ENCODE measurements around the gene ORMDL2.
"Not testable (repeated sequence)": the region's sequence is repeated elsewhere in the genome, so short reads cannot be mapped to it uniquely, and the experiment has no call there.

ORMDL2 gene

GRCh38 chr12:55816881-55817344 lies 928 bp upstream of the ORMDL2 start:
- peaks cover 34% of the 10 kb centered on the region for H3K4me1 Mint-ChIP-seq (ENCODE audit: low read depth)

GRCh38 chr12:55818140-55818728 lies 393 bp downstream of the ORMDL2 start:
- no peak overlapping the region for H3K27ac Mint-ChIP-seq
- H3K9me3 Mint-ChIP-seq: no peaks in the 10 kb centered on the region
- peaks cover 31% of the 10 kb centered on the region for H3K4me1 Mint-ChIP-seq (ENCODE audit: low read depth)
- H3K36me3 Mint-ChIP-seq (ENCODE audit: low read depth): peaks cover 34% of the 10 kb centered on the region
- no peaks in the 10 kb centered on the region for H3K27me3 Mint-ChIP-seq (ENCODE audit: low read depth)
- H3K4me3 Mint-ChIP-seq: no peak overlapping the region

More at GRCh38 chr12:55816881-55817344, 928 bp upstream of the ORMDL2 start:
- Mint-ChIP-seq H3K9me3 (no peaks in the 10 kb centered on the region), H3K36me3 (ENCODE audit: low read depth) (peaks cover 25% of the 10 kb centered on the region), H3K27ac (no peak overlapping the region), H3K27me3 (ENCODE audit: low read depth) (no peaks in the 10 kb centered on the region), H3K4me3 (no peak overlapping the region)

- no peaks in the 10 kb centered on the region for H3K27me3 Mint-ChIP-seq (ENCODE audit: low read depth)
- peak overlapping the region; percentile 51 for H3K4me3 Mint-ChIP-seq
- H3K9me3 Mint-ChIP-seq: no peaks in the 10 kb centered on the region
- peak overlapping the region; percentile 39 for H3K27ac Mint-ChIP-seq
- H3K4me1 Mint-ChIP-seq (ENCODE audit: low read depth): peaks cover 30% of the 10 kb centered on the region
- H3K36me3 Mint-ChIP-seq (ENCODE audit: low read depth): peaks cover 35% of the 10 kb centered on the region
These were observed 1.0 kb downstream of the ORMDL2 start for GRCh38 chr12:55818886-55819285.

GRCh38 chr12:55820679-55821078 lies 2.8 kb downstream of the ORMDL2 start:
- no peak overlapping the region for H3K27ac Mint-ChIP-seq
- no peak overlapping the region for H3K4me3 Mint-ChIP-seq
- no peaks in the 10 kb centered on the region for H3K9me3 Mint-ChIP-seq
- peaks cover 36% of the 10 kb centered on the region for H3K36me3 Mint-ChIP-seq (ENCODE audit: low read depth)
- H3K4me1 Mint-ChIP-seq (ENCODE audit: low read depth): peaks cover 34% of the 10 kb centered on the region
- H3K27me3 Mint-ChIP-seq (ENCODE audit: low read depth): no peaks in the 10 kb centered on the region

- H3K4me1 Mint-ChIP-seq (ENCODE audit: low read depth): peaks cover 36% of the 10 kb centered on the region
- H3K9me3 Mint-ChIP-seq: no peaks in the 10 kb centered on the region
- H3K27ac Mint-ChIP-seq: peak overlapping the region; percentile 52
- peaks cover 41% of the 10 kb centered on the region for H3K36me3 Mint-ChIP-seq (ENCODE audit: low read depth)
- H3K27me3 Mint-ChIP-seq (ENCODE audit: low read depth): no peaks in the 10 kb centered on the region
- H3K4me3 Mint-ChIP-seq: no peak overlapping the region
These were observed 4.4 kb downstream of the ORMDL2 start for GRCh38 chr12:55822228-55822627.

GRCh38 chr12:55823419-55823818 lies 5.6 kb downstream of the ORMDL2 start:
- H3K9me3 Mint-ChIP-seq: no peaks in the 10 kb centered on the region
- H3K4me3 Mint-ChIP-seq: no peak overlapping the region
- H3K4me1 Mint-ChIP-seq (ENCODE audit: low read depth): peaks cover 47% of the 10 kb centered on the region
- H3K36me3 Mint-ChIP-seq (ENCODE audit: low read depth): peaks cover 50% of the 10 kb centered on the region
- no peaks in the 10 kb centered on the region for H3K27me3 Mint-ChIP-seq (ENCODE audit: low read depth)
- H3K27ac Mint-ChIP-seq: peak overlapping the region; percentile 32

GRCh38 chr12:55824726-55825125 lies 6.9 kb downstream of the ORMDL2 start:
- Mint-ChIP-seq H3K4me1 (ENCODE audit: low read depth) (peaks cover 39% of the 10 kb centered on the region), H3K27me3 (ENCODE audit: low read depth) (no peaks in the 10 kb centered on the region), H3K9me3 (no peaks in the 10 kb centered on the region), H3K36me3 (ENCODE audit: low read depth) (peaks cover 50% of the 10 kb centered on the region), H3K4me3 (peak overlapping the region; percentile 1), H3K27ac (peak overlapping the region; percentile 77)

GRCh38 chr12:55827806-55828205 lies 10.0 kb downstream of the ORMDL2 start:
- Mint-ChIP-seq H3K27me3 (ENCODE audit: low read depth) (no peaks in the 10 kb centered on the region), H3K4me1 (ENCODE audit: low read depth) (peaks cover 45% of the 10 kb centered on the region), H3K27ac (peak overlapping the region; percentile 65), H3K36me3 (ENCODE audit: low read depth) (peaks cover 29% of the 10 kb centered on the region), H3K4me3 (peak overlapping the region; percentile 99), H3K9me3 (no peaks in the 10 kb centered on the region)

GRCh38 chr12:55828357-55828756 lies 10.5 kb downstream of the ORMDL2 start:
- Mint-ChIP-seq H3K27me3 (ENCODE audit: low read depth) (no peaks in the 10 kb centered on the region), H3K27ac (peak overlapping the region; percentile 65), H3K4me1 (ENCODE audit: low read depth) (peaks cover 41% of the 10 kb centered on the region), H3K9me3 (no peaks in the 10 kb centered on the region), H3K4me3 (peak overlapping the region; percentile 99), H3K36me3 (ENCODE audit: low read depth) (peaks cover 23% of the 10 kb centered on the region)

GRCh38 chr12:55829967-55830600 lies 12.2 kb downstream of the ORMDL2 start:
- H3K9me3 Mint-ChIP-seq: no peaks in the 10 kb centered on the region
- peak overlapping the region; percentile 99 for H3K4me3 Mint-ChIP-seq
- H3K27me3 Mint-ChIP-seq (ENCODE audit: low read depth): no peaks in the 10 kb centered on the region
- H3K4me1 Mint-ChIP-seq (ENCODE audit: low read depth): peaks cover 37% of the 10 kb centered on the region
- H3K36me3 Mint-ChIP-seq (ENCODE audit: low read depth): peaks cover 21% of the 10 kb centered on the region
- H3K27ac Mint-ChIP-seq: peak overlapping the region; percentile 97

GRCh38 chr12:55830601-55831446 lies 13.0 kb downstream of the ORMDL2 start:
- peak overlapping the region; percentile 97 for H3K27ac Mint-ChIP-seq
- peaks cover 32% of the 10 kb centered on the region for H3K4me1 Mint-ChIP-seq (ENCODE audit: low read depth)
- H3K4me3 Mint-ChIP-seq: peak overlapping the region; percentile 99
- no peaks in the 10 kb centered on the region for H3K9me3 Mint-ChIP-seq
- no peaks in the 10 kb centered on the region for H3K27me3 Mint-ChIP-seq (ENCODE audit: low read depth)
- peaks cover 19% of the 10 kb centered on the region for H3K36me3 Mint-ChIP-seq (ENCODE audit: low read depth)

GRCh38 chr12:55831447-55831815 lies 13.6 kb downstream of the ORMDL2 start:
- Mint-ChIP-seq H3K4me1 (ENCODE audit: low read depth) (peaks cover 28% of the 10 kb centered on the region), H3K27ac (peak overlapping the region; percentile 58), H3K4me3 (peak overlapping the region; percentile 99), H3K36me3 (ENCODE audit: low read depth) (peaks cover 17% of the 10 kb centered on the region), H3K27me3 (ENCODE audit: low read depth) (no peaks in the 10 kb centered on the region), H3K9me3 (no peaks in the 10 kb centered on the region)

- peaks cover 7% of the 10 kb centered on the region for H3K36me3 Mint-ChIP-seq (ENCODE audit: low read depth)
- no peaks in the 10 kb centered on the region for H3K9me3 Mint-ChIP-seq
- H3K27ac Mint-ChIP-seq: peak overlapping the region; percentile 71
- H3K27me3 Mint-ChIP-seq (ENCODE audit: low read depth): no peaks in the 10 kb centered on the region
- peak overlapping the region; percentile 25 for H3K4me3 Mint-ChIP-seq
- peaks cover 18% of the 10 kb centered on the region for H3K4me1 Mint-ChIP-seq (ENCODE audit: low read depth)
These were observed 15.2 kb downstream of the ORMDL2 start for GRCh38 chr12:55833056-55833455.

- not testable (repeated sequence) for H3K27ac Mint-ChIP-seq; H3K27me3 Mint-ChIP-seq (ENCODE audit: low read depth); H3K4me3 Mint-ChIP-seq; H3K36me3 Mint-ChIP-seq (ENCODE audit: low read depth); H3K9me3 Mint-ChIP-seq
- H3K4me1 Mint-ChIP-seq (ENCODE audit: low read depth): peaks cover 15% of the 10 kb centered on the region
These were observed 16.6 kb downstream of the ORMDL2 start for GRCh38 chr12:55834400-55834799.

- peaks cover 3% of the 10 kb centered on the region for H3K27me3 Mint-ChIP-seq (ENCODE audit: low read depth)
- H3K4me3 Mint-ChIP-seq: no peak overlapping the region
- peaks cover 3% of the 10 kb centered on the region for H3K4me1 Mint-ChIP-seq (ENCODE audit: low read depth)
- no peak overlapping the region for H3K27ac Mint-ChIP-seq
- no peaks in the 10 kb centered on the region for H3K9me3 Mint-ChIP-seq
- H3K36me3 Mint-ChIP-seq (ENCODE audit: low read depth): peaks cover 2% of the 10 kb centered on the region
These were observed 20.5 kb downstream of the ORMDL2 start for GRCh38 chr12:55838361-55838760.

Measured in T-helper 1 cell treated with Interleukin-12 subunit alpha and Interleukin-12 subunit beta and Interleukin-4 antibody, amounts not matched to agents 30 μg/mL and 1 μg/mL, for 36 hours (primary cell).